ENCODE results near the gene ARHGAP1.

GRCh38 chr11:46743043-46743442 is 42.6 kb upstream of the ARHGAP1 start:
- TF ChIP-seq CTCF (IDR thresholded peaks at IDR 0.05) (no peak), TCF7L2 (IDR thresholded peaks at IDR 0.05; ENCODE audit: low read depth, low read length) (no peak)

Measured in Panc1 (cell line).